SK-N-SH (cell line): ENCODE results near the gene SBSN.

Experiments
- CTCF ChIP-seq: fragments of 200-600 bp; sonication (generic); IDR thresholded peaks from 2 replicates; pipeline ENCODE4 v1.6.1; 2017; ENCODE audit warnings: antibody characterized with exemption, mild to moderate bottlenecking, moderate library complexity
- EP300 ChIP-seq, 2 experiments: IDR thresholded peaks; 2 replicates each; pipeline versions ENCODE4 v1.4.0 to v1.6.1; 2012; ENCODE audit warnings: borderline replicate concordance in 1 of 2, low read depth in 1 of 2, low read length in 1 of 2
- FOXM1 ChIP-seq: IDR thresholded peaks from 2 replicates; pipeline ENCODE4 v1.4.0; 2012; ENCODE audit warnings: low read depth, mild to moderate bottlenecking
- JUND ChIP-seq: IDR thresholded peaks from 2 replicates; pipeline ENCODE4 v1.4.0; 2012
- MAX ChIP-seq: IDR thresholded peaks from 2 replicates; pipeline ENCODE4 v1.4.0; 2012; ENCODE audit warnings: low read depth
- MEF2A ChIP-seq: IDR thresholded peaks from 2 replicates; pipeline ENCODE4 v1.4.0; 2012; ENCODE audit warnings: low read depth, borderline replicate concordance
- MXI1 ChIP-seq: IDR thresholded peaks from 2 replicates; pipeline ENCODE4 v1.6.1; 2012; ENCODE audit warnings: mild to moderate bottlenecking, low read depth, low read length, improper control_type of control experiment
- POLR2AphosphoS5 ChIP-seq: IDR thresholded peaks from 2 replicates; pipeline ENCODE4 v1.6.1; 2012; ENCODE audit warnings: low read depth, low read length
- RFX5 ChIP-seq: IDR thresholded peaks from 2 replicates; pipeline ENCODE4 v1.6.1; 2012; ENCODE audit warnings: mild to moderate bottlenecking, improper control_type of control experiment, low read length
- TAF1 ChIP-seq: IDR thresholded peaks from 2 replicates; pipeline ENCODE4 v1.6.1; 2012; ENCODE audit warnings: low read depth, mild to moderate bottlenecking, low read length, moderate library complexity, borderline replicate concordance
- YY1 ChIP-seq: IDR thresholded peaks from 2 replicates; pipeline ENCODE4 v1.4.0; 2012; ENCODE audit warnings: low read depth, mild to moderate bottlenecking
- TF ChIP-seq, protein P1 (sequence below): IDR thresholded peaks from 2 replicates; pipeline ENCODE4; 2012

- TF ChIP-seq CTCF = no peak
- TF ChIP-seq FOXM1 = no peak
- no peak for TF ChIP-seq JUND
- TF ChIP-seq MXI1 = no peak
- no peak for TF ChIP-seq POLR2AphosphoS5
- TF ChIP-seq MEF2A = no peak
- TF ChIP-seq MAX = no peak
- TF ChIP-seq YY1 = no peak
- no peak for TF ChIP-seq EP300 (IDR thresholded peaks at IDR 0.05; ENCODE audit: borderline replicate concordance in 1 of 2, low read depth in 1 of 2, low read length in 1 of 2)
- no peak for TF ChIP-seq TAF1
- no peak for TF ChIP-seq RFX5
- TF ChIP-seq, protein P1, sequence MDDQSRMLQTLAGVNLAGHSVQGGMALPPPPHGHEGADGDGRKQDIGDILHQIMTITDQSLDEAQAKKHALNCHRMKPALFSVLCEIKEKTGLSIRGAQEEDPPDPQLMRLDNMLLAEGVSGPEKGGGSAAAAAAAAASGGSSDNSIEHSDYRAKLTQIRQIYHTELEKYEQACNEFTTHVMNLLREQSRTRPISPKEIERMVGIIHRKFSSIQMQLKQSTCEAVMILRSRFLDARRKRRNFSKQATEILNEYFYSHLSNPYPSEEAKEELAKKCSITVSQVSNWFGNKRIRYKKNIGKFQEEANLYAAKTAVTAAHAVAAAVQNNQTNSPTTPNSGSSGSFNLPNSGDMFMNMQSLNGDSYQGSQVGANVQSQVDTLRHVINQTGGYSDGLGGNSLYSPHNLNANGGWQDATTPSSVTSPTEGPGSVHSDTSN = no peak
These were observed 40.4 kb downstream of the SBSN start for GRCh38 chr19:35487656-35488182.
